Measurements from ENCODE around the gene TMEM53.

Gene TMEM53

DNA sequence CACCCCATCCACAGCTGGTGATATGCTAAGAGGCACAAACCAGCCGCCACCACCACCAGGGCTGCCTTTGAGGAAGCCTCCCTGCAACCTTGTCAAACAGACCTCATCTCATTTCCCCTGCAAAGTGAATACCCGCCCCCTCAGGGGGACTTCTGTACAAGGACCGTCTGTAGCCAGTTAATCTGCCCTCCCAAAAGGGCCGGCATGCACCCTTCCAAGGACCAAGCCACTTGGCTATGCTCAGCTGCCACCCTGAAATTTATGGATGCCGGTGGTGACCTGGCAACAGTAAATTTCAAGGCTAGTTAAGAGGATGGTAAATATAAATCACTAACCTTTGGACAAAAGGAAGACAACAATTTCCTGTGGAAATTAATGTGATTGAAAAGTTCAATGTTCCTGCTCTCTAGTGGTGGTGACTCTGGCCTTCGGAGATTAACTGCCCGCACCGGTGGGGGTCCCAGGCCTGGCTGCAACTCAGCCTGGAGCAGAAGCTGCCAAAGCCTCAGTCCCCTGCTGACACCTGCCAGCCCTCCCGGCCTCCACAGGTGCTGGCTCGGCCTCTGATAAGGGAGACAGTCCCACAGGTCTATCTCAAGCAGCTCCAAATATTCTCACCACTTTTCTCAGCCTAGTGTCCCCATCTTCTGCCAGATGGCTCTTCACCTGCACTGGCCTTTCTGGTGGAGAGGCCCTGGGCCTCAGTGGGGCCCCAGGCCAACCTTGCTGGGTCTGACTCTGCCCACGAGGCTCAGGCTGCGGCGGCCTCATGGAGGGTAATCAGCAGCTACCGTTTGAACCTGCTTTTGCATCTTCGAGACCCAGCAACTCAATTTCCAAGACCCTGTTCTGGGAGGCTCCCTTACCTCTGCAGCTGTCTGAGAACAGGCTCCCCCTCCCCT is 12.2 kb downstream of the TMEM53 start:
- no peak for DNase-seq (ENCODE audit: extremely low read depth, insufficient read length)
- Histone ChIP-seq H3K4me3 (replicated peaks; ENCODE audit: low read depth, low read length) (no peak overlapping the region), H3K27me3 (replicated peaks; ENCODE audit: control insufficient read depth, insufficient read depth, low read length) (no peaks in the 10 kb centered on the region), H3K36me3 (ENCODE audit: control insufficient read depth, insufficient read depth, low read length) (no peaks in the 10 kb centered on the region)
- TF ChIP-seq, protein P1, sequence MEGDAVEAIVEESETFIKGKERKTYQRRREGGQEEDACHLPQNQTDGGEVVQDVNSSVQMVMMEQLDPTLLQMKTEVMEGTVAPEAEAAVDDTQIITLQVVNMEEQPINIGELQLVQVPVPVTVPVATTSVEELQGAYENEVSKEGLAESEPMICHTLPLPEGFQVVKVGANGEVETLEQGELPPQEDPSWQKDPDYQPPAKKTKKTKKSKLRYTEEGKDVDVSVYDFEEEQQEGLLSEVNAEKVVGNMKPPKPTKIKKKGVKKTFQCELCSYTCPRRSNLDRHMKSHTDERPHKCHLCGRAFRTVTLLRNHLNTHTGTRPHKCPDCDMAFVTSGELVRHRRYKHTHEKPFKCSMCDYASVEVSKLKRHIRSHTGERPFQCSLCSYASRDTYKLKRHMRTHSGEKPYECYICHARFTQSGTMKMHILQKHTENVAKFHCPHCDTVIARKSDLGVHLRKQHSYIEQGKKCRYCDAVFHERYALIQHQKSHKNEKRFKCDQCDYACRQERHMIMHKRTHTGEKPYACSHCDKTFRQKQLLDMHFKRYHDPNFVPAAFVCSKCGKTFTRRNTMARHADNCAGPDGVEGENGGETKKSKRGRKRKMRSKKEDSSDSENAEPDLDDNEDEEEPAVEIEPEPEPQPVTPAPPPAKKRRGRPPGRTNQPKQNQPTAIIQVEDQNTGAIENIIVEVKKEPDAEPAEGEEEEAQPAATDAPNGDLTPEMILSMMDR (IDR thresholded peaks at IDR 0.05; ENCODE audit: insufficient read depth, low read length, poor library complexity, severe bottlenecking), result no peak

GRCh38 chr1:44660176-44660575 is 14.1 kb downstream of the TMEM53 start:
- no peak for DNase-seq (ENCODE audit: extremely low read depth, insufficient read length)
- no peak overlapping the region for H3K4me3 ChIP-seq (replicated peaks; ENCODE audit: low read depth, low read length)
- no peaks in the 10 kb centered on the region for H3K27me3 ChIP-seq (replicated peaks; ENCODE audit: control insufficient read depth, insufficient read depth, low read length)
- no peaks in the 10 kb centered on the region for H3K36me3 ChIP-seq (ENCODE audit: control insufficient read depth, insufficient read depth, low read length)
- TF ChIP-seq, protein P1 (IDR thresholded peaks at IDR 0.05; ENCODE audit: insufficient read depth, low read length, poor library complexity, severe bottlenecking), result no peak

GRCh38 chr1:44659566-44659965 is 14.7 kb downstream of the TMEM53 start:
- no peak for DNase-seq (ENCODE audit: extremely low read depth, insufficient read length)
- H3K27me3 ChIP-seq (replicated peaks; ENCODE audit: control insufficient read depth, insufficient read depth, low read length), result no peaks in the 10 kb centered on the region
- no peaks in the 10 kb centered on the region for H3K36me3 ChIP-seq (ENCODE audit: control insufficient read depth, insufficient read depth, low read length)
- no peak overlapping the region for H3K4me3 ChIP-seq (replicated peaks; ENCODE audit: low read depth, low read length)
- TF ChIP-seq, protein P1 (IDR thresholded peaks at IDR 0.05; ENCODE audit: insufficient read depth, low read length, poor library complexity, severe bottlenecking), result no peak

- Histone ChIP-seq H3K4me3 (replicated peaks; ENCODE audit: low read depth, low read length) (no peak overlapping the region), H3K27me3 (replicated peaks; ENCODE audit: control insufficient read depth, insufficient read depth, low read length) (no peaks in the 10 kb centered on the region), H3K36me3 (ENCODE audit: control insufficient read depth, insufficient read depth, low read length) (peaks cover under 1% of the 10 kb centered on the region)
- DNase-seq (ENCODE audit: extremely low read depth, insufficient read length), result no peak
- TF ChIP-seq, protein P1 (IDR thresholded peaks at IDR 0.05; ENCODE audit: insufficient read depth, low read length, poor library complexity, severe bottlenecking), result peak; percentile 73
Observed at GRCh38 chr1:44655609-44656008, 18.7 kb downstream of the TMEM53 start.

GRCh38 chr1:44654621-44655187 is 19.6 kb downstream of the TMEM53 start:
- TF ChIP-seq, protein P1 (IDR thresholded peaks at IDR 0.05; ENCODE audit: insufficient read depth, low read length, poor library complexity, severe bottlenecking), result no peak
- no peaks in the 10 kb centered on the region for H3K27me3 ChIP-seq (replicated peaks; ENCODE audit: control insufficient read depth, insufficient read depth, low read length)
- no peak overlapping the region for H3K4me3 ChIP-seq (replicated peaks; ENCODE audit: low read depth, low read length)
- H3K36me3 ChIP-seq (ENCODE audit: control insufficient read depth, insufficient read depth, low read length), result peaks cover 5% of the 10 kb centered on the region
- DNase-seq (ENCODE audit: extremely low read depth, insufficient read length), result no peak

All from GM06990 (cell line).